Natural killer cell (primary cell): ENCODE results near the gene FRMPD1. TPM values are rescaled to one million over a fixed set of nuclear protein-coding genes. Genes with fewer than 3 reads are reported as not detected.

ENCODE experiments used
- ATAC-seq, 3 donors: fragments of 150-1000 bp in 2 of 3; fragments of 200-7000 bp in 1 of 3; cut with Tn5 transposase; 1 replicate in 1 of 3; 2 replicates in 2 of 3; pipeline ENCODE4 v1.10.0; 2021; ENCODE audit warnings: mild to moderate bottlenecking in 2 of 3, moderate library complexity in 2 of 3
- DNase-seq, 2 donors: peaks; one replicate each; pipeline versions ENCODE4 v3.0.0 to v3.0.0-alpha.2; 2013 to 2021; ENCODE audit warnings: mixed read lengths in 1 of 2
- H3K27ac ChIP-seq: one replicate; pipeline ENCODE4 v1.5.1; 2013; ENCODE audit warnings: mild to moderate bottlenecking, low read length
- H3K27me3 ChIP-seq: one replicate; pipeline ENCODE4 v1.6.1; 2013; ENCODE audit warnings: low read length; ENCODE audit not compliant: control insufficient read depth, insufficient read depth
- H3K36me3 ChIP-seq: one replicate; pipeline ENCODE4 v1.6.1; 2013; ENCODE audit warnings: low read length; ENCODE audit not compliant: control insufficient read depth, insufficient read depth
- H3K4me1 ChIP-seq: one replicate; pipeline ENCODE4 v1.6.1; 2013; ENCODE audit warnings: low read length; ENCODE audit not compliant: control insufficient read depth, insufficient read depth
- H3K4me3 ChIP-seq: one replicate; pipeline ENCODE4 v1.5.1; 2013; ENCODE audit warnings: low read length
- H3K9me3 ChIP-seq: one replicate; pipeline ENCODE4 v1.6.1; 2013; ENCODE audit warnings: low read length; ENCODE audit not compliant: control insufficient read depth, insufficient read depth
- H3K27ac Mint-ChIP-seq, 2 donors: one replicate each; pipeline ENCODE4 v1.8.0; 2022; ENCODE audit warnings: mild to moderate bottlenecking in 2 of 2, mixed read lengths in 2 of 2, moderate library complexity in 1 of 2
- H3K27me3 Mint-ChIP-seq, 2 donors: one replicate each; pipeline ENCODE4 v1.8.0; 2022; ENCODE audit warnings: low read depth in 2 of 2, mixed read lengths in 2 of 2
- H3K36me3 Mint-ChIP-seq: one replicate; pipeline ENCODE4 v1.8.0; 2022; ENCODE audit warnings: mixed read lengths
- H3K4me1 Mint-ChIP-seq, 2 donors: one replicate each; pipeline ENCODE4 v1.8.0; 2022; ENCODE audit warnings: mixed read lengths in 2 of 2
- H3K4me3 Mint-ChIP-seq: one replicate; pipeline ENCODE4 v1.8.0; 2022; ENCODE audit warnings: mild to moderate bottlenecking, moderate library complexity, mixed read lengths
- H3K9me3 Mint-ChIP-seq, 2 donors: one replicate each; pipeline ENCODE4 v1.8.0; 2022; ENCODE audit warnings: mixed read lengths in 2 of 2
- CTCF ChIP-seq: fragments of 200-600 bp; IDR thresholded peaks from one replicate; pipeline ENCODE4 v1.8.0; 2022; ENCODE audit warnings: antibody characterized with exemption
- WGBS: methylation state at CpG from one replicate; pipeline ENCODE4 v1.1.7; 2013; ENCODE audit warnings: missing lambda C conversion rate; ENCODE audit not compliant: insufficient coverage; 5-methylcytosine and 5-hydroxymethylcytosine counted together
- intact Hi-C: fragments of 100-400 bp; cut with micrococcal nuclease; formaldehyde crosslinking; loops from one replicate; pipeline ENCODE4 v1.14.2; 2022
- total RNA-seq, 4 donors: library from RNA; stranded (reverse); fragments of 120-200 nt in 1 of 4; gene quantifications; one replicate each; pipeline versions ENCODE4 v1.2.3 to v1.2.4, GENCODE V29; 2013 to 2022

Gene FRMPD1
- total RNA-seq, 3 donors from 2014 or later (not counting 1 experiment from before 2014, with no cell fraction given): not detected

GRCh38 chr9:37732086-37732741 is 81.5 kb downstream of the FRMPD1 start:
- no peaks in the 10 kb centered on the region for H3K36me3 ChIP-seq
- intact Hi-C loops: no loop called here
- Mint-ChIP-seq H3K4me1 (no peaks in the 10 kb centered on the region), H3K27me3 (peaks cover 20 to 32% of the 10 kb centered on the region in 2 donors), H3K9me3 (no peaks in the 10 kb centered on the region), H3K27ac (no peak overlapping the region), H3K4me3 (no peak overlapping the region), H3K36me3 (no peaks in the 10 kb centered on the region)
- DNase-seq (no peak), ATAC-seq (no peak)
- H3K9me3 ChIP-seq: no peaks in the 10 kb centered on the region
- no peak overlapping the region for H3K27ac ChIP-seq
- TF ChIP-seq CTCF: no peak
- no peaks in the 10 kb centered on the region for H3K4me1 ChIP-seq
- H3K27me3 ChIP-seq: no peaks in the 10 kb centered on the region
- 95% methylated on average over 10 of the region's 10 CpGs for WGBS
- H3K4me3 ChIP-seq: no peak overlapping the region

GRCh38 chr9:37732952-37733351 is 82.2 kb downstream of the FRMPD1 start:
- ATAC-seq (no peak), DNase-seq (no peak)
- intact Hi-C loops: no loop called here
- H3K9me3 ChIP-seq: no peaks in the 10 kb centered on the region
- Mint-ChIP-seq H3K27ac (no peak overlapping the region), H3K27me3 (peaks cover 15 to 27% of the 10 kb centered on the region in 2 donors), H3K4me1 (no peaks in the 10 kb centered on the region), H3K4me3 (no peak overlapping the region), H3K9me3 (no peaks in the 10 kb centered on the region), H3K36me3 (no peaks in the 10 kb centered on the region)
- H3K27ac ChIP-seq: no peak overlapping the region
- H3K36me3 ChIP-seq: no peaks in the 10 kb centered on the region
- no peak for TF ChIP-seq CTCF
- 40% methylated on average over 2 of the region's 2 CpGs for WGBS
- H3K4me3 ChIP-seq: no peak overlapping the region
- H3K4me1 ChIP-seq: no peaks in the 10 kb centered on the region
- no peaks in the 10 kb centered on the region for H3K27me3 ChIP-seq

- intact Hi-C loops: no loop called here
- no peaks in the 10 kb centered on the region for H3K4me1 Mint-ChIP-seq
- H3K27me3 Mint-ChIP-seq: peaks cover 11 to 16% of the 10 kb centered on the region in 2 donors
- Histone ChIP-seq H3K9me3 (no peaks in the 10 kb centered on the region), H3K27ac (no peak overlapping the region), H3K4me3 (no peak overlapping the region), H3K27me3 (no peaks in the 10 kb centered on the region), H3K36me3 (no peaks in the 10 kb centered on the region), H3K4me1 (no peaks in the 10 kb centered on the region)
- WGBS: 86% methylated on average over 5 of the region's 5 CpGs
- no peaks in the 10 kb centered on the region for H3K36me3 Mint-ChIP-seq
- H3K27ac Mint-ChIP-seq: no peak overlapping the region
- no peaks in the 10 kb centered on the region for H3K9me3 Mint-ChIP-seq
- no peak for TF ChIP-seq CTCF
- DNase-seq (no peak), ATAC-seq (no peak)
- H3K4me3 Mint-ChIP-seq: no peak overlapping the region
Observed at GRCh38 chr9:37739222-37739621, 88.5 kb downstream of the FRMPD1 start.

- no peaks in the 10 kb centered on the region for H3K9me3 ChIP-seq
- Mint-ChIP-seq H3K27ac (no peak overlapping the region), H3K4me1 (no peaks in the 10 kb centered on the region), H3K27me3 (peaks cover 7 to 14% of the 10 kb centered on the region in 2 donors), H3K4me3 (no peak overlapping the region), H3K36me3 (no peaks in the 10 kb centered on the region), H3K9me3 (no peaks in the 10 kb centered on the region)
- no peaks in the 10 kb centered on the region for H3K4me1 ChIP-seq
- intact Hi-C loops: no loop called here
- H3K4me3 ChIP-seq: no peak overlapping the region
- no peak for DNase-seq
- WGBS: 94% methylated on average over 16 of the region's 16 CpGs
- H3K27ac ChIP-seq: no peak overlapping the region
- no peak for TF ChIP-seq CTCF
- no peak for ATAC-seq
- H3K36me3 ChIP-seq: no peaks in the 10 kb centered on the region
- H3K27me3 ChIP-seq: no peaks in the 10 kb centered on the region
Observed at GRCh38 chr9:37740128-37740527, 89.4 kb downstream of the FRMPD1 start.
